Endothelial cell of umbilical vein (primary cell): ENCODE results near the gene CDKN2AIP.

Experiments used
- EZH2 ChIP-seq: IDR thresholded peaks from 2 replicates; pipeline ENCODE4 v1.6.1; 2012; ENCODE audit warnings: borderline replicate concordance, low read depth, mild to moderate bottlenecking, moderate library complexity, low read length, inconsistent platforms; ENCODE audit not compliant: severe bottlenecking
- FOS ChIP-seq: IDR thresholded peaks from 2 replicates; pipeline ENCODE4 v1.6.1; 2011; ENCODE audit warnings: mild to moderate bottlenecking, low read length, moderate library complexity, borderline replicate concordance; ENCODE audit not compliant: insufficient read depth
- MYC ChIP-seq: IDR thresholded peaks from one replicate; pipeline ENCODE4 v1.6.1; 2011; ENCODE audit warnings: mild to moderate bottlenecking, low read depth, low read length
- POLR2A ChIP-seq: IDR thresholded peaks from 2 replicates; pipeline ENCODE4 v1.6.1; 2012; ENCODE audit warnings: low read depth, mild to moderate bottlenecking, control low read depth, low read length
- TF ChIP-seq, protein P1 (sequence below), 2 donors: IDR thresholded peaks; 1 replicate in 1 of 2; 2 replicates in 1 of 2; pipeline ENCODE4 v1.5.1; 2011; ENCODE audit warnings: low read length in 2 of 2, mild to moderate bottlenecking in 2 of 2, moderate library complexity in 2 of 2, control low read depth in 1 of 2, inconsistent platforms in 1 of 2, low read depth in 1 of 2; ENCODE audit not compliant: insufficient read depth in 1 of 2; ENCODE audit errors: extremely low read depth in 1 of 2
- TF ChIP-seq, protein P2 (sequence below): IDR thresholded peaks from 2 replicates; pipeline ENCODE4 v1.6.1; 2011; ENCODE audit not compliant: insufficient read depth, insufficient read length

DNA sequence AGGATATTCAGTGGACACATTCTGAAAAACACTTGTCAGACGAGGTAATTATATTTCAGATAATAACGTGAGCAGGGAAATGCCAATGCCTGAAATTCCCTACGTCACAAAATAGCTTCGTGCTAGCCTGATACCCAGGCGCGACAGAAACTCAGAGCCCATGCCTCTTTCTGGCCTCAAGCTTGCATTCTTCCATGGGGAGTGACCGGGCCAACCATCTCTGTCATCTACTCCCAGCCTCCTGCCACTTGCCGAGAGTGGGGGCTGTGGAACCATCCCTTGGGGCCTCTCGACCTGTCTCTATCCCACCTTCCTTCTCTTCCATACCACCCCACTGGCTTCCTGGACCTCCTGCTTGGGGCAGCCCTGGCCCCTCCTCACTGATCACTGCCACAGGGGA lies 34.5 kb upstream of the CDKN2AIP start:
- TF ChIP-seq, protein P1, sequence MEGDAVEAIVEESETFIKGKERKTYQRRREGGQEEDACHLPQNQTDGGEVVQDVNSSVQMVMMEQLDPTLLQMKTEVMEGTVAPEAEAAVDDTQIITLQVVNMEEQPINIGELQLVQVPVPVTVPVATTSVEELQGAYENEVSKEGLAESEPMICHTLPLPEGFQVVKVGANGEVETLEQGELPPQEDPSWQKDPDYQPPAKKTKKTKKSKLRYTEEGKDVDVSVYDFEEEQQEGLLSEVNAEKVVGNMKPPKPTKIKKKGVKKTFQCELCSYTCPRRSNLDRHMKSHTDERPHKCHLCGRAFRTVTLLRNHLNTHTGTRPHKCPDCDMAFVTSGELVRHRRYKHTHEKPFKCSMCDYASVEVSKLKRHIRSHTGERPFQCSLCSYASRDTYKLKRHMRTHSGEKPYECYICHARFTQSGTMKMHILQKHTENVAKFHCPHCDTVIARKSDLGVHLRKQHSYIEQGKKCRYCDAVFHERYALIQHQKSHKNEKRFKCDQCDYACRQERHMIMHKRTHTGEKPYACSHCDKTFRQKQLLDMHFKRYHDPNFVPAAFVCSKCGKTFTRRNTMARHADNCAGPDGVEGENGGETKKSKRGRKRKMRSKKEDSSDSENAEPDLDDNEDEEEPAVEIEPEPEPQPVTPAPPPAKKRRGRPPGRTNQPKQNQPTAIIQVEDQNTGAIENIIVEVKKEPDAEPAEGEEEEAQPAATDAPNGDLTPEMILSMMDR (IDR thresholded peaks at IDR 0.05; ENCODE audit: extremely low read depth in 1 of 2, insufficient read depth in 1 of 2, low read depth in 1 of 2, low read length in 2 of 2), result no peak
- TF ChIP-seq POLR2A (no peak), EZH2 (no peak), FOS (no peak), MYC (no peak)
- TF ChIP-seq, protein P2, sequence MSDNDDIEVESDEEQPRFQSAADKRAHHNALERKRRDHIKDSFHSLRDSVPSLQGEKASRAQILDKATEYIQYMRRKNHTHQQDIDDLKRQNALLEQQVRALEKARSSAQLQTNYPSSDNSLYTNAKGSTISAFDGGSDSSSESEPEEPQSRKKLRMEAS, result no peak
